ENCODE measurements around the gene TBC1D4.

GRCh38 chr13:75467040-75467728 lies 14.8 kb downstream of the TBC1D4 start:
- TF ChIP-seq POLR2A (IDR thresholded peaks at IDR 0.05), result no peak
- TF ChIP-seq, protein P1, sequence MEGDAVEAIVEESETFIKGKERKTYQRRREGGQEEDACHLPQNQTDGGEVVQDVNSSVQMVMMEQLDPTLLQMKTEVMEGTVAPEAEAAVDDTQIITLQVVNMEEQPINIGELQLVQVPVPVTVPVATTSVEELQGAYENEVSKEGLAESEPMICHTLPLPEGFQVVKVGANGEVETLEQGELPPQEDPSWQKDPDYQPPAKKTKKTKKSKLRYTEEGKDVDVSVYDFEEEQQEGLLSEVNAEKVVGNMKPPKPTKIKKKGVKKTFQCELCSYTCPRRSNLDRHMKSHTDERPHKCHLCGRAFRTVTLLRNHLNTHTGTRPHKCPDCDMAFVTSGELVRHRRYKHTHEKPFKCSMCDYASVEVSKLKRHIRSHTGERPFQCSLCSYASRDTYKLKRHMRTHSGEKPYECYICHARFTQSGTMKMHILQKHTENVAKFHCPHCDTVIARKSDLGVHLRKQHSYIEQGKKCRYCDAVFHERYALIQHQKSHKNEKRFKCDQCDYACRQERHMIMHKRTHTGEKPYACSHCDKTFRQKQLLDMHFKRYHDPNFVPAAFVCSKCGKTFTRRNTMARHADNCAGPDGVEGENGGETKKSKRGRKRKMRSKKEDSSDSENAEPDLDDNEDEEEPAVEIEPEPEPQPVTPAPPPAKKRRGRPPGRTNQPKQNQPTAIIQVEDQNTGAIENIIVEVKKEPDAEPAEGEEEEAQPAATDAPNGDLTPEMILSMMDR (IDR thresholded peaks at IDR 0.05), result no peak

Measured in prostate gland (tissue), 2 donors.